ENCODE results near the gene IRAK1.
"Not testable (repeated sequence)": the region's sequence is repeated elsewhere in the genome, so short reads cannot be mapped to it uniquely, and the experiment has no call there.

IRAK1 gene

DNA sequence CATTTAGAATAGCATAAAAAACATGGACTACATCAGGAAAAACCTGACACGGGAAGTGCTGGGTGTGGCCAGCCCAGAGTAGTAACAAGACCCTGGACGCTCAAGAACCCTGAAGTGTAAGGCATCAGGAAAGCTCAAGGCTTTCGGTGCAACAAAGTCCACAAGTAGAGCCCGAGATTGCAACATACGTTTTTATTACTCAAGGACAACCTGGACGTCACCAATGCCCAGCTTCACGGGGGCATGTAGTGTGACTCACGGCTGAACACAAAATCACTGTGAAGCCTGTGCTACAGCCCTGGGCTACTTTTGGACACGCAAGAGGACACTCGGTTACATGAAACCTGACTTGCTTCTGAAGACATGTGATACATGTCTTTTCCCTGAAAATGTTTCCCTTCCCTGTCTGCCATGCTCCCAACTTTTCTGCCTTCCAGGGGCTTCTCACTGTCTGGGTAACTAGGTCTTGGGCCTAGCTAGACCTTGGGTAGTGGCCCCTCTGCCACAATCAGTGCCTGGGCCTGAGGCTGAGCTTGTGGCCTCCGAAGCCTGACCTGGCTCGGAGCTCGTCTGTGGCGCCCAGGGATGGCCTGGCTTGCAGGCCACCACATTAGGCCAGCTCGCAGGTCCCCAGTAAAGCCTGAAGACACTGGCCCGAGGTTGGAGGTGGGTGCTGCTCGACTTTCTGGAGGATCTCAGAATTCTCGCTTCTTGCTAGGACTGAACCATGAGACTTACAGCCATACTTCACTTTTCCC, 9.2 kb downstream of the IRAK1 start:
- no peaks in the 10 kb centered on the region for H3K9me3 Mint-ChIP-seq
- peaks cover 26 to 55% of the 10 kb centered on the region in 2 donors for H3K4me1 Mint-ChIP-seq
- peak overlapping the region; percentile 59 for H3K27ac Mint-ChIP-seq
- peaks cover 0 to 4% of the 10 kb centered on the region in 2 donors for H3K27me3 Mint-ChIP-seq
- ATAC-seq (replicated peaks): no peak
- no peak for DNase-seq
- H3K36me3 Mint-ChIP-seq: peaks cover 8 to 30% of the 10 kb centered on the region in 2 donors
- no peak overlapping the region for H3K4me3 Mint-ChIP-seq

GRCh38 chrX:154008521-154008920, 11.2 kb downstream of the IRAK1 start:
- peaks cover 0 to 4% of the 10 kb centered on the region in 2 donors for H3K27me3 Mint-ChIP-seq
- peak overlapping the region; percentile 97 for H3K27ac Mint-ChIP-seq
- peak overlapping the region; percentile 61 to 75 for H3K4me3 Mint-ChIP-seq
- H3K36me3 Mint-ChIP-seq: peaks cover 8 to 20% of the 10 kb centered on the region in 2 donors
- no peaks in the 10 kb centered on the region for H3K9me3 Mint-ChIP-seq
- peak in 1 of 2 donors; percentile 10 for ATAC-seq (replicated peaks)
- H3K4me1 Mint-ChIP-seq: peaks cover 15 to 56% of the 10 kb centered on the region in 2 donors
- DNase-seq: no peak

- peaks cover 0 to 8% of the 10 kb centered on the region in 2 donors for H3K27me3 Mint-ChIP-seq
- peaks cover 21 to 57% of the 10 kb centered on the region in 2 donors for H3K4me1 Mint-ChIP-seq
- peak overlapping the region; percentile 97 for H3K27ac Mint-ChIP-seq
- DNase-seq (no peak), ATAC-seq (replicated peaks) (no peak)
- peaks cover 8 to 22% of the 10 kb centered on the region in 2 donors for H3K36me3 Mint-ChIP-seq
- H3K4me3 Mint-ChIP-seq: no peak overlapping the region
- H3K9me3 Mint-ChIP-seq: no peaks in the 10 kb centered on the region
These were observed 12.8 kb downstream of the IRAK1 start for GRCh38 chrX:154006947-154007346.

- Mint-ChIP-seq H3K4me1 (peaks cover 24 to 57% of the 10 kb centered on the region in 2 donors), H3K27ac (peak overlapping the region; percentile 57)
These were observed 15.4 kb downstream of the IRAK1 start for GRCh38 chrX:154004315-154004714.

DNA sequence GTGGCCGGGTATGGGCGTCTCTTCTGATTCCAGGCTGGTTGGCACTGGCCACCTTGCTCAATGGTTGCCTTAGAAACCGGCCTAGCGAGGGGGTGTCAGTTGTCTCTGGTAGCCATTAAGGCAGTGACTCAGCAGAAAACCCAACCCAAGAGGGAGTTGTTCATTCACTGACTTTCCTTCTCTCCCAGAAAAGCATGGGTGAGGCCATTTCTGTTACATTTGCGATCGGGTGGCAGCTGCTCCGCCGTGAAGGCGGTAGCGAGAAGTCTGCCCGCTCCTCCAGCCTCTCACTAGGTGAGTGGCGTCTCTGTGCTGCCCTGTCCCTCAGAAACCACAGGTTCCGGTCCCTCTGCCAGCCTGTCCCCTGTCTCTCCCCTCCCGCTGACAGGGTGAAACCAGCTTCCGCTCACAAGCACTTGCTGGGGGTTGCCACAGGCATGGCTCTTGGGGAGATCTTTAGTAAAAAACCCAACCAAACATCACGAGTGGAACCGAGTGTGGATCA, 17.4 kb downstream of the IRAK1 start:
- DNase-seq (peak; percentile 49), ATAC-seq (replicated peaks) (peak; percentile 85 to 87)
- H3K36me3 Mint-ChIP-seq: peaks cover 3 to 12% of the 10 kb centered on the region in 2 donors
- no peaks in the 10 kb centered on the region for H3K9me3 Mint-ChIP-seq
- H3K4me1 Mint-ChIP-seq: peaks cover 13 to 44% of the 10 kb centered on the region in 2 donors
- H3K27me3 Mint-ChIP-seq: peaks cover 0 to 8% of the 10 kb centered on the region in 2 donors
- peak overlapping the region; percentile 96 for H3K27ac Mint-ChIP-seq
- peak overlapping the region; percentile 60 to 79 for H3K4me3 Mint-ChIP-seq

More at GRCh38 chrX:154004315-154004714, 15.4 kb downstream of the IRAK1 start:
- peaks cover 3 to 16% of the 10 kb centered on the region in 2 donors for H3K36me3 Mint-ChIP-seq
- no peak for ATAC-seq (replicated peaks)
- peak overlapping the region; percentile 14 to 31 for H3K4me3 Mint-ChIP-seq
- H3K27me3 Mint-ChIP-seq: peaks cover 0 to 8% of the 10 kb centered on the region in 2 donors
- no peaks in the 10 kb centered on the region for H3K9me3 Mint-ChIP-seq
- no peak for DNase-seq

GRCh38 chrX:154000051-154000450, 19.7 kb downstream of the IRAK1 start:
- Mint-ChIP-seq H3K27me3 (peaks cover 0 to 4% of the 10 kb centered on the region in 2 donors), H3K9me3 (no peaks in the 10 kb centered on the region), H3K4me3 (peak overlapping the region in 1 of 2 donors; percentile 48), H3K27ac (no peak overlapping the region), H3K4me1 (peaks cover 10 to 29% of the 10 kb centered on the region in 2 donors), H3K36me3 (peaks cover 0 to 3% of the 10 kb centered on the region in 2 donors)
- DNase-seq (no peak), ATAC-seq (replicated peaks) (no peak)

DNA sequence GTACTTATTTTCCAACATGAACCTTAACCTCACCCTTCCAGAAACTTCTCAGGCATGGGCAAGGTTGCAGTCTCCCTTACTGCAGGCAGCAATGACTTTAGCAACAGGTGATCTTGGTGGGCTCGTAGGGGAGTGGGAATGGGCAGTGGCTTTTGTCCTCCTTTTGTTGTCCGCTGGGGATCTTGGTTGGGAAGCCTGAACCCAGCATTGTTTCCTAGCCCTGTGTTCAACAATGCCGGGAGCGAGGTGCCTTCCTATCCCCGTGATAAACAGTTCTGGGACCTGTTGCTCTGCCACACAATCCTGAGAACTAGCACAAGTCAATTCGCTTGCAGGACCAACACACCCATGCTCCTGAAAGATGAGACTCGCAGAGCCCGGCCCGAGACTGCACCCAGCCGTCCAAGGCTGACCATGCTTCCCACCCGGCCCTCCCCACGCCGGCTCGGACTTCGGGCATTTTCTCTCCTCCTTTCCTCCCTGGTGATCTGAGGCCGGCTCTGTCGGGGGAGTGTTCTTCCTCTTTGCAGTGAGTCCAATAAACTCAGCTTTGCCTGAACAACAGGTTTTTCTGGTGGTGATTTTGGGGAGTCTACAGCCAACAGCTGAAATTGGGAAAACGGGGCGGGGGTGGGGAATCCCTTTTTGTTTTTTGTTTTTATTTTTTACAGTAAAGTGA, 20.2 kb downstream of the IRAK1 start:
- Mint-ChIP-seq H3K4me3 (peak overlapping the region in 1 of 2 donors; percentile 48), H3K9me3 (no peaks in the 10 kb centered on the region), H3K27ac (no peak overlapping the region), H3K36me3 (peaks cover 0 to 3% of the 10 kb centered on the region in 2 donors), H3K4me1 (peaks cover 10 to 24% of the 10 kb centered on the region in 2 donors), H3K27me3 (peaks cover 0 to 4% of the 10 kb centered on the region in 2 donors)
- DNase-seq (no peak), ATAC-seq (replicated peaks) (no peak)

DNA sequence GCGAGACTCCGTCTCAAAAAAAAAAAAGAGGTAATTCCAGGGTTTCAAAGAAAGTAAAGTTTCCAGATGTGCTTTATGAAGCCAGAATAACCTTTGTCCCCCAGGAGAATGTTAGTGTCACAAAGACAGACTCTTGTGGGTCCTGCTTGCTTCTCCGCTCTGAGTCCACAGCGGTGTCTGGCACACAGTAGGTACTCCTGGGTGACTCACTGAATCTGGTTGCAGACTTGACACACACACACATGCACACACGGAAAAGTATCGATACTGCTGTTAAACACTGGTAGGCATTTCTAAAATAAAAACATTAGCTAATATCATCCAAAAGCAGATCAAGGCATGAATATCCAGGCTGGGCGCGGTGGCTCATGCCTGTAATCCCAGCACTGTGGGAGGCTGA, 24.2 kb downstream of the IRAK1 start:
- H3K4me3 Mint-ChIP-seq: no peak overlapping the region
- H3K9me3 Mint-ChIP-seq: peaks cover 0 to 5% of the 10 kb centered on the region in 2 donors
- ATAC-seq (replicated peaks): no peak
- H3K36me3 Mint-ChIP-seq: no peaks in the 10 kb centered on the region
- H3K4me1 Mint-ChIP-seq: peaks cover 0 to 4% of the 10 kb centered on the region in 2 donors
- H3K27ac Mint-ChIP-seq: no peak overlapping the region
- H3K27me3 Mint-ChIP-seq: peaks cover 0 to 3% of the 10 kb centered on the region in 2 donors
- no peak for DNase-seq

DNA sequence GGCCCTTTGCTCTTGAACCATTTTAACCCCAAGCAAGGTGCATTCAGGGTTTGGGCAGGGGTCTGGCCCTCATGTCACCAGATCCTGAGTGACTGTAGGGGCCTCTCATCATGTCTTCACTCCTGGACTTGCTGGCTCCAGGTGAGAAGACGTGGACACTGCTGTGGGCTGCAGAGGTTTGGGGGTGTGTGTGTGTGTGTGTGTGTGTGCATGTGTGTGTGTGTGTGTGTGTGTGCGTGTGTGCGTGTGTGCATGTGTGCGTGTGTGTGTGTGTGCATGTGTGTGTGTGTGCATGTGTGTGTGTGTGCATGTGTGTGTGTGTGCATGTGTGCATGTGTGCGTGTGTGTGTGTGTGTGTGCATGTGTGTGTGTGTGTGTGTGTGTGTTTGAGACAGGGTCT, 25.3 kb downstream of the IRAK1 start:
- not testable (repeated sequence) for DNase-seq; H3K27ac Mint-ChIP-seq; H3K9me3 Mint-ChIP-seq; ATAC-seq (replicated peaks); H3K4me1 Mint-ChIP-seq; H3K36me3 Mint-ChIP-seq; H3K27me3 Mint-ChIP-seq; H3K4me3 Mint-ChIP-seq

GRCh38 chrX:153993978-153994377, 25.7 kb downstream of the IRAK1 start:
- ATAC-seq (replicated peaks) (no peak), DNase-seq (no peak)
- H3K36me3 Mint-ChIP-seq: no peaks in the 10 kb centered on the region
- no peak overlapping the region for H3K27ac Mint-ChIP-seq
- peaks cover 0 to 5% of the 10 kb centered on the region in 2 donors for H3K9me3 Mint-ChIP-seq
- peaks cover 0 to 3% of the 10 kb centered on the region in 2 donors for H3K27me3 Mint-ChIP-seq
- H3K4me3 Mint-ChIP-seq: no peak overlapping the region
- H3K4me1 Mint-ChIP-seq: no peaks in the 10 kb centered on the region

DNA sequence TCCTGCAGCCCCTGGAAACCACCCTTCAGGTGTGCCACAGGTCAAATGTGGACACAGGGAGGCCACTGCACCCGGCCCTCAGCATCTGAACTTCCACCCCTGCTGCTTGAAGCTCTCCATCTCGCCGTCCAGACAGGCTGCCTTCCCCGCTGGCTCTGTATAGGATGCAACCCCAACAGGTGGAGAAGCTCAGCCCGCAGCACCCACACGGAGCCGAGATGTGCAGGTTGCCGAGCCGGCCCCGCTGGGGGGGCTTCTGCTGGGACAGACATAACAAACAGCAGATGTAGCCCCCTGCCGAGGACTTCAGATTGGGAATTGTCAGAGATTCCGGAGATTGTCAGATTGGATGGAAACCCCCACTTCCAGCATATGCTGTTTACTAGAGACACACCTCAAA, 26.6 kb downstream of the IRAK1 start:
- H3K4me3 Mint-ChIP-seq: no peak overlapping the region
- no peak overlapping the region for H3K27ac Mint-ChIP-seq
- peaks cover 0 to 3% of the 10 kb centered on the region in 2 donors for H3K27me3 Mint-ChIP-seq
- ATAC-seq (replicated peaks) (no peak), DNase-seq (no peak)
- H3K4me1 Mint-ChIP-seq: no peaks in the 10 kb centered on the region
- peaks cover 0 to 5% of the 10 kb centered on the region in 2 donors for H3K9me3 Mint-ChIP-seq
- no peaks in the 10 kb centered on the region for H3K36me3 Mint-ChIP-seq

DNA sequence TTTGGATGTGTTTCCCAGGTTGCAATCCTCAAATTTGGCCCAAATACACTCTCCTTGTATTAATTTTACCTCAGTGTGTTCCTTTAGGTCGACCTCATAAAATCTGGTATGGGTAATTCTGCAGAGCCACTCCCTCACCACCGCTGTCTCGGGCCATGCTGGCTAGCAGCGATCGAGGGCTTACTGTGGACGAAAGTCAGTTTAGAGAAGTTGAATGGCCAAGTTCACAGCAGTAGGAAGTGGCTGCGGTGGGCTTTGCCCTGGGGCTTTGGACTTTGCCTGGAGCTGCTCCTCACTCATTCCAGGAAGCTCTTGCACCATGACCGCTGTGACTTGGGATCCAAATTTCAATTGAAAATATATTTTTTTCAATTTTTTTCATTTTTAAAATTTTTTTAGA, 27.5 kb downstream of the IRAK1 start:
- H3K4me1 Mint-ChIP-seq: no peaks in the 10 kb centered on the region
- no peak for ATAC-seq (replicated peaks)
- H3K27ac Mint-ChIP-seq: no peak overlapping the region
- peaks cover 0 to 3% of the 10 kb centered on the region in 2 donors for H3K27me3 Mint-ChIP-seq
- no peaks in the 10 kb centered on the region for H3K36me3 Mint-ChIP-seq
- peaks cover 0 to 5% of the 10 kb centered on the region in 2 donors for H3K9me3 Mint-ChIP-seq
- no peak for DNase-seq
- no peak overlapping the region for H3K4me3 Mint-ChIP-seq

- H3K27me3 Mint-ChIP-seq: peaks cover 0 to 3% of the 10 kb centered on the region in 2 donors
- ATAC-seq (replicated peaks): no peak
- H3K4me1 Mint-ChIP-seq: no peaks in the 10 kb centered on the region
- H3K36me3 Mint-ChIP-seq: no peaks in the 10 kb centered on the region
- H3K9me3 Mint-ChIP-seq: peaks cover 0 to 5% of the 10 kb centered on the region in 2 donors
- DNase-seq: no peak
- H3K4me3 Mint-ChIP-seq: no peak overlapping the region
- peak overlapping the region; percentile 53 for H3K27ac Mint-ChIP-seq
These were observed 28.6 kb downstream of the IRAK1 start for GRCh38 chrX:153991013-153991580.

- Mint-ChIP-seq H3K9me3 (peaks cover 0 to 5% of the 10 kb centered on the region in 2 donors), H3K27ac (no peak overlapping the region), H3K4me1 (peaks cover 0 to 8% of the 10 kb centered on the region in 2 donors), H3K27me3 (peaks cover 0 to 3% of the 10 kb centered on the region in 2 donors), H3K36me3 (no peaks in the 10 kb centered on the region), H3K4me3 (no peak overlapping the region)
- no peak for ATAC-seq (replicated peaks)
- DNase-seq: no peak
These were observed 29.6 kb downstream of the IRAK1 start for GRCh38 chrX:153989973-153990655.

Data from stimulated activated naive B cell treated with anti-CD40 and anti-IgM and Interleukin-4, amounts not matched to agents 10 μg/mL and 1 μg/mL and 100 μg/mL, for 72 hours (primary cell).